ENCODE data around the gene DYNLT4.
"Not testable (repeated sequence)": the region's sequence is repeated elsewhere in the genome, so short reads cannot be mapped to it uniquely, and the experiment has no call there.

Gene DYNLT4

DNA sequence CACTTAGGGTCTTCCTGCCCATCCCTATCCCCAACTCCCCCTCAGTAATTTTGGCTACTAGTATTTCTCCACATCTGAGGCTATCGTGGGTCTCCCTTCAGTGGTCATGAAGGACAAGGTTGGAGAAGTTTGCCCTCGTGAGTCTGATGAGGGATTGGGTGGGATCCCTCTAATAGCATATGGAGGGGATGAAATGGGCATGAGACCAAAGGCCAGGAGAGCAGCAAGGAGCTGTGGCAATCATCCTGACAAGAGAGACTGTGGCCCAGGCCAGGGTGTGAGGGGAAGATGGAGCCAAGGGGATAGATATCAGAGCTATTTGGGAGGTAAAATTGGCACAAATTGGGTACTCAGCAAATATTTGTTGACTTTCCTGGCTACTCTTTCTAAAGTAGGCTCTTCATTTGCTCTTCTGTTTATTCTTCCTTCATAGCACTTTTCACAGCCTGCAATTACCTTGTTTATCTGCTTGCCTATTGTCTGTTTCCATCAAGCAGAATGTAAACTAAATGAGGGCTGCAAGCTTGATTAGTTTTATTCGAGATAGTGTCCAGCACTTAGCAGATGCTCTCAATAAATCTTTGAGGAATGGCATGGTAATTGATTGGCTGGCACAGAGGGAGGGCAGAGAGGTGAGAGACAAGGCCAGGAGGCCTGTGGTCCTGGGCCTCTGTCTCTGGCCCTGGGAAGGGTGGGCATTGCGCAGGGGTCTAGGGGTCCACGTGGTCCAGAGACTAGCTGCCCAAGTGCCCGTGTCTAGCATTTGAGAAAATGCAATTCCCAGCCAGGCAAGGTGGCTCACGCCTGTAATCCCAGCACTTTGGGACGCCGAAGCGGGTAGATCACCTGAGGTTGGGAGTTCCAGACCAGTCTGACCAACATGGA is 8.4 kb downstream of the DYNLT4 start:
- no peak overlapping the region for H3K4me3 ChIP-seq (ENCODE audit: low read length)
- DNase-seq (ENCODE audit: low read depth, low spot score) = no peak

DNA sequence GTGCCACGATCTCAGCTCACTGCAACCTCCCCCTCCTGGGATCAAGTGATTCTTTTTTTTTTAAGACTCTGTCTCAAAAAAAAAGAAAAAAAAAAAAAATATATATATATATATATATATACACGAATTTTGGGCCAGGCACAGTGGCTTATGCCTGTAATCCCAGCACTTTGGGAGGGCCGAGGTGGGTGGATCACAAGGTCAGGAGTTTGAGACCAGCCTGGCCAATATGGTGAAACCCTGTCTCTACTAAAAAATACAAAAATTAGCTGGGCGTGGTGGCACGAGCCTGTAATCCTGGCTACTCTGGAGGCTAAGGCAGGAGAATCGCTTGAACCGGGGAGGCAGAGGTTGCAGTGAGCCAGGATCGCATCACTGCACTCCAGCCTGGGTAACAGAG is 9.3 kb downstream of the DYNLT4 start:
- not testable (repeated sequence) for DNase-seq (ENCODE audit: low read depth, low spot score); H3K4me3 ChIP-seq (ENCODE audit: low read length)

DNA sequence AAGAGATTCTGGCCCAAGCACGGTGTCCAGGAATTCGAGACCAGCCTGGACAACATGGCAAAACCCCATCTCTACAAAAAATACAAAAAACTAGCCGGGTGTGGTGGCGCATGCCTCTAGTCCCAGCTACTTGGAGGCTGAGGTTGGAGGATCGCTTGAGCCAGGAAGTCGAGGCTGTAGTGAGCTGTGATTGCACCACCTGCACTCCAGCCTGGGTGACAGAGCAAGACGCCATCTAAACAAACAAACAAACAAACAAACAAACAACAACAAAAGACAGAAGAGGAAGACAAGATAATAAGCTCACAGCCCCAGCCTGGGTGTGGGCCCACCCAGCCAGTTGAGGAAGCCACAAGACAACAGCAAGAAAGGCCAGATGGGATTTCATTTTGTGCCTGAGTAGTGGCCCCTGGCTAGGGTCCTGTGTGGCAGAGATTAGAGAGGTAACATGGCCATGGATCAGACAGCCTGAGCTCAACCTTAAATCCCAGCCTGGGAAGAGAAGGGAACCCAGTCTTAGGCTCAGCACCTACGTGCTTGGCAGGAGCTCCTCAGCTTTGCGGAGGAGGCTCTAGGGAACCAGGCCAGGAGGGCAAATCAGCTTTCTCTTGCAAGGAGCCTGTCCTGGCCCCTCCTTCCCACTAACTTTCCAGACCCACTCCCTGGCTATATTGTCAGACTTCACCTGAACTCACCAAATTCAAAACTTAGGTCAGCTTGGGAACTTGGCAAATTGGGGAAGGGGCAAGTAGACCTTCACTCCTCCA is 14.2 kb downstream of the DYNLT4 start:
- no peak overlapping the region for H3K4me3 ChIP-seq (ENCODE audit: low read length)
- DNase-seq (ENCODE audit: low read depth, low spot score) = no peak

- no peak for DNase-seq (ENCODE audit: low read depth, low spot score)
- H3K4me3 ChIP-seq (ENCODE audit: low read length) = no peak overlapping the region
Measured at GRCh38 chr1:44790968-44791801, 16.0 kb downstream of the DYNLT4 start.

- no peak within 1 kb of the TSS for H3K4me3 ChIP-seq (ENCODE audit: low read length)
- no peak for DNase-seq (ENCODE audit: low read depth, low spot score)
Measured at GRCh38 chr1:44788120-44788860, 18.9 kb downstream of the DYNLT4 start, which contains the start of gene BEST4. Gene BEST4 (minus strand): TSS chr1:44788170. CDS start chr1:44787705, 465 bp downstream.

DNA sequence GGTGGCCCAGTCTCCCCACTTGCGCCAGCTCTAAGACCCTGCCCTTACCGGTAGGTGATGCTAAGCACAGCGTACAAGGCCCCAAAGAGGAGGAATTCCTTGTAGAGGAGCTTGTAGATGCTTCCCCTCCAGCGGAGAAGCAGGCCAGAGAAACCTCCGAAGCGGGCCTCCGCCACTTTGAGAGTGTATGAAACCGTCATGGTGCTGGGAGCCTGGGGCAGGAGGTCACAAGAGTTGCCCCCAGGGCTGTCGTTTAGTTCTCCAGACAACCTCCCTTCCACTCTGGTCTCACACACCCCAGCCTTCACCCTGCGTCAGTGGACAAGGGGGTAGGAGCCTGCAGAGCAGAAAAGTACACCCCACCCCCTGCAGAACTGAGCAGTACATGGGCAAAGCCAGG is 19.6 kb downstream of the DYNLT4 start:
- DNase-seq (ENCODE audit: low read depth, low spot score) = no peak
- H3K4me3 ChIP-seq (ENCODE audit: low read length) = no peak overlapping the region

- no peak overlapping the region for H3K4me3 ChIP-seq (ENCODE audit: low read length)
- DNase-seq (ENCODE audit: low read depth, low spot score) = no peak
Measured at GRCh38 chr1:44786841-44787426, 20.2 kb downstream of the DYNLT4 start.

GRCh38 chr1:44786138-44786840 is 20.9 kb downstream of the DYNLT4 start:
- no peak overlapping the region for H3K4me3 ChIP-seq (ENCODE audit: low read length)
- peak; percentile 43 for DNase-seq (ENCODE audit: low read depth, low spot score)

GRCh38 chr1:44785501-44786137 is 21.5 kb downstream of the DYNLT4 start:
- no peak overlapping the region for H3K4me3 ChIP-seq (ENCODE audit: low read length)
- no peak for DNase-seq (ENCODE audit: low read depth, low spot score)

DNA sequence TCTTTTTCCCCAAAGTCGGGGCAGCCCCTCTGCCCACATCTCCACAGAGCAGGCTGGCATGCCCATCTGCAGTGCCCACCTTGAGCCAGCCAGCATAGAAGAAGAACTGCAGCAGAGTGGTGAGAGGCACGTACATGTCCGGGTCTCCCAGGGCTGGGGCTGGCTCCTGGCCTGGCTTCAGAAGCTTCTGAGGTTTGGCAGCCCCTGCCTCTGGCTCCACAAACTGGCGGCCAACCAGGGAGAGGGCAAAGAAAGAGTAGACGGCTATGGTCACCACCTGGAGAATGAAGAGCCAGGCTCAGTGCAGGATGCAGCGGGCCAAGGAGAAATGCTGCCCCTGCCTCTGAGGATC is 22.1 kb downstream of the DYNLT4 start:
- H3K4me3 ChIP-seq (ENCODE audit: low read length) = no peak overlapping the region

GRCh38 chr1:44784094-44785028 is 22.8 kb downstream of the DYNLT4 start:
- DNase-seq (ENCODE audit: low read depth, low spot score) = no peak
- H3K4me3 ChIP-seq (ENCODE audit: low read length) = no peak overlapping the region

More for the DNA sequence above, 22.1 kb downstream of the DYNLT4 start:
- no peak for DNase-seq (ENCODE audit: low read depth, low spot score)

GRCh38 chr1:44783697-44784093 is 23.5 kb downstream of the DYNLT4 start:
- H3K4me3 ChIP-seq (ENCODE audit: low read length) = no peak overlapping the region
- no peak for DNase-seq (ENCODE audit: low read depth, low spot score)

DNA sequence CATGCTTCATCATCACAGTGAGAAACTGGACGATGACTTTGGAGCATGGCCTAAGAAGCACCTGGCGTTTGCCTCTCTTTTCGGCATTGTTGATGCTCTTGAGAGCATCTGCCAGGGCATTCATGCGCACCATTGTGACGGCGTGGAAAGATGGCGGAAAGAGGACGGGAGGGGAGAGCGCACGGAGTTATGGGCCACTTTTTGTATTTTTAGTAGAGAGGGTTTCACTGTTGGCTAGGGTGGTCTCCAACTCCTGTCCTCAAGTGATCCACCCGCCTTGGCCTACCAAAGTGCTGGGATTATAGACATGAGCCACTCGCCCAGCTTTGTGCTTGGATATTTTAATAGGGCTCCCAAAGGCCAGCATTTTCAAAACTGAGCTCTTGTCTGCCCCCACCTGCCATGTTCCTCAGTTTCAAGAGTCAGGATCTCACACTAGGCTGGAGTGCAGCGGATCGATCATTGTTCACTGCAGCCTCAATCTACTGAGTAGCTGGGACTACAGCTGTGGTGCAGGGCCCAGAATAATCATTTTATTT is 26.5 kb downstream of the DYNLT4 start:
- H3K4me3 ChIP-seq (ENCODE audit: low read length) = no peak overlapping the region
- no peak for DNase-seq (ENCODE audit: low read depth, low spot score)

GRCh38 chr1:44778705-44779576 is 28.2 kb downstream of the DYNLT4 start:
- DNase-seq (ENCODE audit: low read depth, low spot score) = no peak
- no peak overlapping the region for H3K4me3 ChIP-seq (ENCODE audit: low read length)

DNA sequence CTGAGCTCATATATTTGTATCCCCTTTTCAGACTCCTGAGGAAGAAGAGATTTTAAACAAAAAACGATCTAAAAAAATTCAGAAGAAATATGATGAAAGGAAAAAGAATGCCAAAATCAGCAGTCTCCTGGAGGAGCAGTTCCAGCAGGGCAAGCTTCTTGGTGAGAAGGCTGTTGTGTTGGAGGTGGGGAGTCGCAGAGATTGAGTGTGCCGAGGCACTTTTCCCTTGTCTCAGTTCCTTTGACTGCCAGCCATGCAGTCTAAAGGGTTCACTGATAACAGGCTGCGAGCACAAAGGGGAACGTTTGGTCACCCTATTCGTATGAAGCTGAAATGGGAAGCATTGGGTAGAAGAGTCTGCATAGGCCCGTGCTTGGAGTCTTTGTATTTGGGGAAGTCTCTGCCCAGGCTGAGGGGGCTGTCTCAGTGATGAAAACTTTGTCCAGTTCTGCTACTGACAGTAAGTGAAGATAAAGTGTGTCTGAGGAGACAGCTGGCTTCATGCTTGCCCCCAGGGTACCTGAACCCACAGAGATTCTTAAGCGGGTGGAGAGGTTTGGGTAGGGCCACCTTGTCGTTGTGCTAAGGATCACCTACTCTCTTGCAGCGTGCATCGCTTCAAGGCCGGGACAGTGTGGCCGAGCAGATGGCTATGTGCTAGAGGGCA is 29.0 kb downstream of the DYNLT4 start:
- H3K4me3 ChIP-seq (ENCODE audit: low read length) = no peak overlapping the region
- no peak for DNase-seq (ENCODE audit: low read depth, low spot score)

All from Jurkat, Clone E6-1 (cell line).